ENCODE results near the gene AGPS.

Gene AGPS

DNA sequence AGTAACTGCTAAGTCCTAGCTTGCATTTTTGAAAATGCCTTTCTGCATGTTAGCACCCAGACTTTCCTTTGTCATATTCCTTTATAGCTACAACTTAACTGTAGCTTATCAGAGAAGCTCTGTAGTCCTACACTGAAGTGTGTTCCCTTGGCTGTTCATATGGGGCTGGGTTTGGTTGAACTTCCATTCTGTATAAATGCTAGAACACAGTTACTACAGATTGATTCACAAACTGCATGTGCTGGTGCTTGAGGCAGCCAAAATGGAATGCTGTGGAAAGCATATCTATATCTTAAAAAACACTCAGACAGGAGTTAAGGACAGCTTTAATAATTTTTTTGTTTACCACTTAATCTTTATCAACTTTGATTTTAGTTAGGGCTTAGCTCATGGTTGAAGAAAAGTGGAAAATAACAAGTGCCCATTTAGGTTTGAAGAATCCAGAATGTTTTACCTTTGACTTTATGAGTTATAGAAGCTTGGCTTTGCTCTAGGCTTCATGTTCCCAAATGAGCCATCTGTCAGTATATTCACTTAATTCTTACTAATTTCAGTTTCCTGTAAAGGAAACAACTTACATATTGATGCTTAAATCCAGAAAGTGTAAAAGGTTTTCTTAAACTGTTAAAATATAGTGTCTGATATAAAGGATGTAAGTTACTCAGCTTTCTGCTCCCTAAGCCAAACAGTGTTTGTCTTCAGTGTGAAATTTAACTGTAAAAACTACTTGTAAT is 148.9 kb downstream of the AGPS start:
- TF ChIP-seq, protein P1, sequence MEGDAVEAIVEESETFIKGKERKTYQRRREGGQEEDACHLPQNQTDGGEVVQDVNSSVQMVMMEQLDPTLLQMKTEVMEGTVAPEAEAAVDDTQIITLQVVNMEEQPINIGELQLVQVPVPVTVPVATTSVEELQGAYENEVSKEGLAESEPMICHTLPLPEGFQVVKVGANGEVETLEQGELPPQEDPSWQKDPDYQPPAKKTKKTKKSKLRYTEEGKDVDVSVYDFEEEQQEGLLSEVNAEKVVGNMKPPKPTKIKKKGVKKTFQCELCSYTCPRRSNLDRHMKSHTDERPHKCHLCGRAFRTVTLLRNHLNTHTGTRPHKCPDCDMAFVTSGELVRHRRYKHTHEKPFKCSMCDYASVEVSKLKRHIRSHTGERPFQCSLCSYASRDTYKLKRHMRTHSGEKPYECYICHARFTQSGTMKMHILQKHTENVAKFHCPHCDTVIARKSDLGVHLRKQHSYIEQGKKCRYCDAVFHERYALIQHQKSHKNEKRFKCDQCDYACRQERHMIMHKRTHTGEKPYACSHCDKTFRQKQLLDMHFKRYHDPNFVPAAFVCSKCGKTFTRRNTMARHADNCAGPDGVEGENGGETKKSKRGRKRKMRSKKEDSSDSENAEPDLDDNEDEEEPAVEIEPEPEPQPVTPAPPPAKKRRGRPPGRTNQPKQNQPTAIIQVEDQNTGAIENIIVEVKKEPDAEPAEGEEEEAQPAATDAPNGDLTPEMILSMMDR (IDR thresholded peaks at IDR 0.05; ENCODE audit: low read depth, low read length), result no peak
- H3K27me3 ChIP-seq (ENCODE audit: insufficient read depth, low read depth, severe bottlenecking), result no peaks in the 10 kb centered on the region
- no peak overlapping the region for H3K27ac ChIP-seq
- no peak overlapping the region for H3K4me3 ChIP-seq (ENCODE audit: low read depth, low read length)
- peaks cover 11% of the 10 kb centered on the region for H3K9me3 ChIP-seq (ENCODE audit: severe bottlenecking)
- H3K36me3 ChIP-seq, result no peaks in the 10 kb centered on the region; the same call in 1 of the 2 replicates
- DNase-seq, result no peak

DNA sequence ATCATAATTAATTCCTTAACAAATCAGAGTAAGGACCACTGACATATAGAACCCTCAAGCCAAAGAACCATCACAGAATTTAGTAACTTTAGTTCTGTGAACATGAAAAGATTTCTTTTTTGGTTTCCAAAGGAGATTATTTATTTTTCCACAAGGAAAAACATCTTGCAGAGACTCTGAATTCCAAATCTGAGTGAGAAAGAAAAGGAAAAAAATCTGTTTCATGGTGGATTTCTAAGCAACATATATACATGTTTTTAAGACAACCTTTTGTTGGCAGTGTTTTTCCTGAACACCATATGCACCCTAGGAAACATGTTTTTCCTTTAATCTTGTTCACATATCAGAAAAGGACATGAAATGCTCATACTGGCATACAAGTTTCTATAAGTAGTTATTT is 149.8 kb downstream of the AGPS start:
- H3K4me3 ChIP-seq (ENCODE audit: low read depth, low read length), result no peak overlapping the region
- DNase-seq, result no peak
- no peaks in the 10 kb centered on the region; the same call in 1 of the 2 replicates for H3K36me3 ChIP-seq
- TF ChIP-seq, protein P1 (IDR thresholded peaks at IDR 0.05; ENCODE audit: low read depth, low read length), result no peak
- no peak overlapping the region for H3K27ac ChIP-seq
- peaks cover 13% of the 10 kb centered on the region for H3K9me3 ChIP-seq (ENCODE audit: severe bottlenecking)
- H3K27me3 ChIP-seq (ENCODE audit: insufficient read depth, low read depth, severe bottlenecking), result no peaks in the 10 kb centered on the region

DNA sequence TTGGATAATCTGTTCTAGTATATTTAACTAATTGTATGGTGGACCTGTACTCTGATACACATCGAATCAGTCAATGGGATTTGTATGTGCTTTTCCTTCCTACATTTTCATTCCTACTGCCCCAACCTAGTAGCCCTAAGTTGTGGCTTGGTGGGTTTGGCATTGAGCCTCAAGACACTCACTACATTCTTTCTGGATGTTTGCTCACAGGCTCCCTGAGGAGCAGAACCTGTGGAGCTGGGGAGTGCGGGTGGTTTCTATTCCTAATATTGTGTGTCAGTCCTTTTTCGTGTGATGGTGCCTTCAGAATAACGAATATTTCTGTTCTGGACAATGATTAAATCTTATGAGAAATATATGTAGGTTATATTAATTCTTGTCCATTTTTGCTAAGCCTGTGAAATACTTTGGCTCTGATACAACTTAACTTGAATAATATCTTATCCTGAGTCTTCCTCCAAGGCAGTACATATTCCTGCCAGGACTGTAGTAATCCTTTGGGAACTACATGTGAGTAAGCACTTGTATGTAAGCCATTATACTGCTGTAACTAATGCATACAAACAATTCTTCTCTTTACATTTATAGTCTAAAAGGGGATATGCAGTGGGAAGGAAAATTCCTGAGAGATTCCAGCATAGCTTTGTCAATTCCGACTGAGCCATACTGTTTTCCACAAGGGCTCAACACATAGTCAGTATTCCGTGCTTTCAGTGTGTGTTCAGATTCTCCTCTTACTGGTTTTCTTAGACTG is 150.6 kb downstream of the AGPS start:
- TF ChIP-seq, protein P1 (IDR thresholded peaks at IDR 0.05; ENCODE audit: low read depth, low read length), result no peak

DNA sequence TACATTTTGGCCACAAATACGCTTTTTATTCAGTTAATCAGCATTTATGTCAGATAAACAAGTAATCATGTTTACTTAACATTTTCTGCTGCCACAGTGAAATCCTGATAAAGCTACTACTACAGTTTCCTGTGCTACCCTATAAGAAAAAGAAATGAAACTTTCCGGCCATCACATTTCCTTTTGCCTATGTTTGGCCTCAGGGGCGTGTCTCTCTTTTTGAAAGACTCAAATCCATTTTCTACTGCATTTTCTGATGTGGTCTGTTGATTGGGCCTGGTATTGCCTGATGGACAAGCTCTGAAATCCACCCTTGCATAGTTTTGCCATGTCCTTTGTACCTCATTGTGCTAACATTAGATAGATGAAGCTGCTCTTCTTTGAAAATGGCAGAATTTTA is 152.6 kb downstream of the AGPS start:
- TF ChIP-seq, protein P1 (IDR thresholded peaks at IDR 0.05; ENCODE audit: low read depth, low read length), result no peak
- no peak for DNase-seq
- Histone ChIP-seq H3K36me3 (no peaks in the 10 kb centered on the region), H3K27me3 (ENCODE audit: insufficient read depth, low read depth, severe bottlenecking) (no peaks in the 10 kb centered on the region), H3K9me3 (ENCODE audit: severe bottlenecking) (peaks cover 13% of the 10 kb centered on the region), H3K27ac (no peak overlapping the region), H3K4me3 (ENCODE audit: low read depth, low read length) (no peak overlapping the region)

More for the DNA sequence above, 150.6 kb downstream of the AGPS start:
- H3K27ac ChIP-seq, result no peak overlapping the region
- no peaks in the 10 kb centered on the region for H3K36me3 ChIP-seq
- H3K9me3 ChIP-seq (ENCODE audit: severe bottlenecking), result peaks cover 13% of the 10 kb centered on the region
- no peak for DNase-seq
- no peak overlapping the region for H3K4me3 ChIP-seq (ENCODE audit: low read depth, low read length)
- H3K27me3 ChIP-seq (ENCODE audit: insufficient read depth, low read depth, severe bottlenecking), result no peaks in the 10 kb centered on the region

DNA sequence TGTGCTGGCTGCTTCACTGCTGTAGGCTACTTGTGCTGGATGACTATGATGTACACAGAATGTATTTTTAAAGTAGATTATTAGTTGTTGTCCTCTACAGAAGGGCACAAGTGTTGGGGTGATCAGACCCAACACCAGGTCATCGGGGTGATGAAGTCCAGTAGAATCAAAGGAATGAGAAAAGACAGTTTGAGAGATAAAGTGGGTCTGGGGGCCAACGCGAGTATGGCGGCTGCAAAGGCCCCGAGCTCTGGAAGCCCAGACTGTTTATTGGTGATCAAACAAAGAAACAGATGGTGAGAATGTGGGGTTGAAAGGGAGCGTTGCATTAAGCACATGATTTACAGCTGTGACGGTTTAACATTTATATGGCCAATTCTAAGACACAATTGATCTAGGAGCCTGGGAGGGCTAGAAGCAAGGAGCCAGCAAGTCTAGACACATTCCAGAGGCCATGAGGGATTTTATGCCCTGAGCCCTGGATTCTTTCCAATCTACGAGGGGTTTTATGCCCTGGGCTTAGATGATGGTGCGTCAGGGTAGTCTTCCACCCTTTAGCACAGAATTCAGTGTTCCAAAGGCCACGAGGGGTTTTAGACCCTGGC is 153.5 kb downstream of the AGPS start:
- Histone ChIP-seq H3K27me3 (ENCODE audit: insufficient read depth, low read depth, severe bottlenecking) (no peaks in the 10 kb centered on the region), H3K9me3 (ENCODE audit: severe bottlenecking) (peaks cover 13% of the 10 kb centered on the region), H3K27ac (peak overlapping the region; percentile 56), H3K36me3 (no peaks in the 10 kb centered on the region), H3K4me3 (ENCODE audit: low read depth, low read length) (no peak overlapping the region)
- TF ChIP-seq, protein P1 (IDR thresholded peaks at IDR 0.05; ENCODE audit: low read depth, low read length), result no peak
- peak; percentile 24 for DNase-seq
